WTC11 (cell line): ENCODE measurements around the gene RUNX2. TPM values are rescaled to one million over a fixed set of nuclear protein-coding genes. Genes with fewer than 3 reads are reported as not detected.

ENCODE experiments used
- ATAC-seq: fragments of 200-7000 bp; cut with Tn5 transposase; 2 replicates; pipeline ENCODE4 v1.10.0; 2021; ENCODE audit warnings: mild to moderate bottlenecking, moderate library complexity
- CTCF ChIA-PET: fragments of 300-600 bp; sonication (Branson Sonifier 250); formaldehyde crosslinking; loops from one replicate; lab custom pipeline; 2021; ENCODE audit warnings: antibody characterized with exemption; lab: Charles Lee
- POLR2A ChIA-PET: fragments of 350-600 bp; sonication (Branson Sonifier 250); formaldehyde crosslinking; loops from one replicate; lab custom pipeline; 2021; ENCODE audit warnings: antibody characterized with exemption; lab: Charles Lee
- DNase-seq: peaks from one replicate; pipeline ENCODE4 v3.0.0; 2021; ENCODE audit warnings: low spot score
- H3K27ac Mint-ChIP-seq: 2 replicates; pipeline ENCODE4 v1.8.0; 2021; ENCODE audit warnings: mixed read lengths
- H3K27me3 Mint-ChIP-seq: 2 replicates; pipeline ENCODE4 v1.8.0; 2021; ENCODE audit warnings: low read depth, mild to moderate bottlenecking, moderate library complexity, mixed read lengths
- H3K36me3 Mint-ChIP-seq: 2 replicates; pipeline ENCODE4 v1.8.0; 2021; ENCODE audit warnings: mixed read lengths
- H3K4me1 Mint-ChIP-seq: 2 replicates; pipeline ENCODE4 v1.8.0; 2022; ENCODE audit warnings: mixed read lengths
- H3K4me3 Mint-ChIP-seq: 2 replicates; pipeline ENCODE4 v1.8.0; 2021; ENCODE audit warnings: mild to moderate bottlenecking, moderate library complexity, mixed read lengths
- H3K9me3 Mint-ChIP-seq: 2 replicates; pipeline ENCODE4 v1.8.0; 2021; ENCODE audit warnings: mixed read lengths
- CDX4 ChIP-seq: fragments of 250-450 bp; sonication (Bioruptor Pico); IDR thresholded peaks from 2 replicates; pipeline ENCODE4 v1.9.0; 2021; ENCODE audit warnings: moderate library complexity, mild to moderate bottlenecking, inconsistent platforms, borderline replicate concordance
- EMX1 ChIP-seq: fragments of 250-450 bp; sonication (Bioruptor Pico); IDR thresholded peaks from 2 replicates; pipeline ENCODE4 v1.8.0; 2021; ENCODE audit warnings: mild to moderate bottlenecking
- FOXP4 ChIP-seq: sonication (generic); formaldehyde crosslinking; IDR thresholded peaks from 2 replicates; pipeline ENCODE4 v1.8.0; 2022; ENCODE audit warnings: mild to moderate bottlenecking, missing genetic modification reagents
- GABPB1 ChIP-seq: sonication (generic); formaldehyde crosslinking; IDR thresholded peaks from 2 replicates; pipeline ENCODE4 v1.8.1; 2023; ENCODE audit warnings: mild to moderate bottlenecking, missing genetic modification reagents
- GRHL2 ChIP-seq: fragments of 250-450 bp; sonication (Bioruptor Pico); IDR thresholded peaks from 2 replicates; pipeline ENCODE4 v1.8.0; 2022; ENCODE audit warnings: mild to moderate bottlenecking, moderate library complexity; ENCODE audit not compliant: insufficient replicate concordance, severe bottlenecking
- IRF2 ChIP-seq: sonication (generic); formaldehyde crosslinking; IDR thresholded peaks from 2 replicates; pipeline ENCODE4 v1.8.0; 2022; ENCODE audit warnings: low read depth, missing genetic modification reagents, borderline replicate concordance
- NFATC4 ChIP-seq: fragments of 250-450 bp; sonication (Bioruptor Pico); IDR thresholded peaks from 2 replicates; pipeline ENCODE4 v1.9.0; 2021; ENCODE audit warnings: mild to moderate bottlenecking
- NFE2L1 ChIP-seq: sonication (generic); formaldehyde crosslinking; IDR thresholded peaks from 2 replicates; pipeline ENCODE4 v1.8.1; 2023; ENCODE audit warnings: missing genetic modification reagents
- NFYB ChIP-seq: sonication (generic); formaldehyde crosslinking; conservative IDR thresholded peaks from 2 replicates; pipeline ENCODE4 v1.8.0; 2022; ENCODE audit warnings: low read depth, missing genetic modification reagents
- OVOL2 ChIP-seq: fragments of 250-450 bp; sonication (Bioruptor Pico); IDR thresholded peaks from 2 replicates; pipeline ENCODE4 v1.9.0; 2021; ENCODE audit warnings: mild to moderate bottlenecking, borderline replicate concordance
- PRRX2 ChIP-seq: fragments of 250-450 bp; sonication (Bioruptor Pico); IDR thresholded peaks from 2 replicates; pipeline ENCODE4 v1.8.0; 2021; ENCODE audit warnings: mild to moderate bottlenecking
- RELA ChIP-seq: sonication (generic); formaldehyde crosslinking; IDR thresholded peaks from 2 replicates; pipeline ENCODE4 v1.8.1; 2022; ENCODE audit warnings: missing genetic modification reagents, mild to moderate bottlenecking, borderline replicate concordance
- RORB ChIP-seq: fragments of 250-450 bp; sonication (Bioruptor Pico); IDR thresholded peaks from 2 replicates; pipeline ENCODE4 v1.9.0; 2021; ENCODE audit warnings: mild to moderate bottlenecking
- SMAD3 ChIP-seq: sonication (generic); formaldehyde crosslinking; IDR thresholded peaks from 2 replicates; pipeline ENCODE4 v1.8.0; 2022; ENCODE audit warnings: missing genetic modification reagents, mild to moderate bottlenecking, borderline replicate concordance
- SP1 ChIP-seq: sonication (generic); formaldehyde crosslinking; conservative IDR thresholded peaks from 2 replicates; pipeline ENCODE4 v1.8.1; 2022; ENCODE audit warnings: missing genetic modification reagents
- ZNF263 ChIP-seq: sonication (generic); formaldehyde crosslinking; IDR thresholded peaks from 2 replicates; pipeline ENCODE4 v1.8.1; 2022; ENCODE audit warnings: low read depth, mild to moderate bottlenecking, moderate library complexity, missing genetic modification reagents
- ZNF423 ChIP-seq: fragments of 250-450 bp; sonication (Bioruptor Pico); IDR thresholded peaks from 2 replicates; pipeline ENCODE4 v2.1.2; 2022; ENCODE audit warnings: mild to moderate bottlenecking, moderate library complexity
- ZNF671 ChIP-seq: fragments of 250-450 bp; sonication (Bioruptor Pico); IDR thresholded peaks from 2 replicates; pipeline ENCODE4 v1.8.0; 2021; ENCODE audit warnings: mild to moderate bottlenecking
- total RNA-seq: library from RNA; stranded (reverse); gene quantifications from 3 replicates; pipeline ENCODE4 v1.2.3, GENCODE V29; 2021
- TF ChIP-seq, protein P1 (sequence below): fragments of 250-450 bp; sonication (Bioruptor Pico); IDR thresholded peaks from 2 replicates; pipeline ENCODE4 v1.8.0; 2021; ENCODE audit warnings: mild to moderate bottlenecking
- TF ChIP-seq, protein P2 (sequence below): sonication (generic); formaldehyde crosslinking; IDR thresholded peaks from 2 replicates; pipeline ENCODE4 v1.8.0; 2022; ENCODE audit warnings: mild to moderate bottlenecking, missing genetic modification reagents
- TF ChIP-seq, protein P3 (sequence below): sonication (generic); formaldehyde crosslinking; IDR thresholded peaks from 2 replicates; pipeline ENCODE4 v1.8.0; 2023; ENCODE audit warnings: mild to moderate bottlenecking, missing genetic modification reagents
- TF ChIP-seq, protein P4 (sequence below): fragments of 250-450 bp; sonication (Bioruptor Pico); IDR thresholded peaks from 2 replicates; pipeline ENCODE4 v1.9.0; 2021; ENCODE audit warnings: mild to moderate bottlenecking, borderline replicate concordance

RUNX2 gene
- total RNA-seq, 1 experiment from 2014 or later = 0.28 TPM

DNA sequence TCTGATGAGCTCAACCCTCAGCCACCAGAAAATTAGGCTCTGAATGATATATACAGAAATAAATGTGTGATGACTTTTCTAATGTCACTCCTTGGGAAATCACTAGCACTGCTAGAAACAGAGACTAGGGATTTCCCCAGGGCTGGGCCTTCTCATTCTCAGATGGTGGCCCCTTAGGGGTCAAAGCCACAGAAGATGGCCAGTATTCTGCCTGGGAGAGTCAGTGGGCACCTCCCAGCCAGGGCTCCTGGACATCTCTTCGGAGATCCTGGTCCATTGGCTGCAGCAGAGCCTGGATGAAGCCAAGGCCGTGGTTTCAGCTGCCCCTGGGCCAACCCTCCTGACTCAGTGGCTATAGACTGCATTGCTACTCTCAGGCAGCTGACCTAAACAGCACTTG lies 326.5 kb downstream of the RUNX2 start:
- no peaks in the 10 kb centered on the region for H3K4me1 Mint-ChIP-seq
- CTCF ChIA-PET = no interaction called here
- no peaks in the 10 kb centered on the region; the same call in 1 of the 2 replicates for H3K27me3 Mint-ChIP-seq
- H3K27ac Mint-ChIP-seq = no peak overlapping the region
- peaks cover 3% of the 10 kb centered on the region; the same call in 1 of the 2 replicates for H3K9me3 Mint-ChIP-seq
- no peak for DNase-seq
- POLR2A ChIA-PET = no interaction called here
- ATAC-seq = no peak
- no peak overlapping the region for H3K4me3 Mint-ChIP-seq
- H3K36me3 Mint-ChIP-seq = no peaks in the 10 kb centered on the region
- TF ChIP-seq IRF2 (no peak), FOXP4 (CRISPR knock-in tag) (no peak), CDX4 (CRISPR knock-in tag) (no peak)
- TF ChIP-seq, protein P1, sequence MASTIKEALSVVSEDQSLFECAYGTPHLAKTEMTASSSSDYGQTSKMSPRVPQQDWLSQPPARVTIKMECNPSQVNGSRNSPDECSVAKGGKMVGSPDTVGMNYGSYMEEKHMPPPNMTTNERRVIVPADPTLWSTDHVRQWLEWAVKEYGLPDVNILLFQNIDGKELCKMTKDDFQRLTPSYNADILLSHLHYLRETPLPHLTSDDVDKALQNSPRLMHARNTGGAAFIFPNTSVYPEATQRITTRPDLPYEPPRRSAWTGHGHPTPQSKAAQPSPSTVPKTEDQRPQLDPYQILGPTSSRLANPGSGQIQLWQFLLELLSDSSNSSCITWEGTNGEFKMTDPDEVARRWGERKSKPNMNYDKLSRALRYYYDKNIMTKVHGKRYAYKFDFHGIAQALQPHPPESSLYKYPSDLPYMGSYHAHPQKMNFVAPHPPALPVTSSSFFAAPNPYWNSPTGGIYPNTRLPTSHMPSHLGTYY (CRISPR knock-in tag) = no peak
- TF ChIP-seq, all 79 proteins: peak for 0

- Mint-ChIP-seq H3K9me3 (peaks cover 3% of the 10 kb centered on the region; the same call in 1 of the 2 replicates), H3K4me1 (no peaks in the 10 kb centered on the region), H3K36me3 (no peaks in the 10 kb centered on the region), H3K27me3 (peaks cover 7% of the 10 kb centered on the region), H3K27ac (no peak overlapping the region), H3K4me3 (no peak overlapping the region)
- DNase-seq (no peak), ATAC-seq (no peak)
- ChIA-PET POLR2A (no interaction called here), CTCF (no interaction called here)
- no peak for TF ChIP-seq NFYB (CRISPR knock-in tag)
- TF ChIP-seq NFE2L1 (CRISPR knock-in tag) = no peak
- TF ChIP-seq RELA (CRISPR knock-in tag) = no peak
- TF ChIP-seq, protein P2, sequence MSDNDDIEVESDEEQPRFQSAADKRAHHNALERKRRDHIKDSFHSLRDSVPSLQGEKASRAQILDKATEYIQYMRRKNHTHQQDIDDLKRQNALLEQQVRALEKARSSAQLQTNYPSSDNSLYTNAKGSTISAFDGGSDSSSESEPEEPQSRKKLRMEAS (CRISPR knock-in tag) = no peak
- TF ChIP-seq ZNF423 (CRISPR knock-in tag) = no peak
- TF ChIP-seq PRRX2 (CRISPR knock-in tag) = no peak
- no peak for TF ChIP-seq SMAD3 (CRISPR knock-in tag)
Observed at GRCh38 chr6:45655745-45656476, 327.8 kb downstream of the RUNX2 start.

- Mint-ChIP-seq H3K27me3 (peaks cover 20% of the 10 kb centered on the region), H3K4me1 (no peaks in the 10 kb centered on the region), H3K36me3 (no peaks in the 10 kb centered on the region), H3K4me3 (no peak overlapping the region), H3K9me3 (peaks cover 3% of the 10 kb centered on the region; the same call in 1 of the 2 replicates), H3K27ac (no peak overlapping the region)
- ChIA-PET POLR2A (no interaction called here), CTCF (no interaction called here)
- ATAC-seq = no peak
- no peak for DNase-seq
- TF ChIP-seq ZNF671 (CRISPR knock-in tag) (no peak), RORB (CRISPR knock-in tag) (no peak), GRHL2 (CRISPR knock-in tag) (no peak), EMX1 (CRISPR knock-in tag) (no peak), ZNF263 (CRISPR knock-in tag) (no peak), OVOL2 (no peak), IRF2 (no peak), GABPB1 (no peak), NFATC4 (no peak), SP1 (CRISPR knock-in tag) (no peak)
- TF ChIP-seq, protein P3, sequence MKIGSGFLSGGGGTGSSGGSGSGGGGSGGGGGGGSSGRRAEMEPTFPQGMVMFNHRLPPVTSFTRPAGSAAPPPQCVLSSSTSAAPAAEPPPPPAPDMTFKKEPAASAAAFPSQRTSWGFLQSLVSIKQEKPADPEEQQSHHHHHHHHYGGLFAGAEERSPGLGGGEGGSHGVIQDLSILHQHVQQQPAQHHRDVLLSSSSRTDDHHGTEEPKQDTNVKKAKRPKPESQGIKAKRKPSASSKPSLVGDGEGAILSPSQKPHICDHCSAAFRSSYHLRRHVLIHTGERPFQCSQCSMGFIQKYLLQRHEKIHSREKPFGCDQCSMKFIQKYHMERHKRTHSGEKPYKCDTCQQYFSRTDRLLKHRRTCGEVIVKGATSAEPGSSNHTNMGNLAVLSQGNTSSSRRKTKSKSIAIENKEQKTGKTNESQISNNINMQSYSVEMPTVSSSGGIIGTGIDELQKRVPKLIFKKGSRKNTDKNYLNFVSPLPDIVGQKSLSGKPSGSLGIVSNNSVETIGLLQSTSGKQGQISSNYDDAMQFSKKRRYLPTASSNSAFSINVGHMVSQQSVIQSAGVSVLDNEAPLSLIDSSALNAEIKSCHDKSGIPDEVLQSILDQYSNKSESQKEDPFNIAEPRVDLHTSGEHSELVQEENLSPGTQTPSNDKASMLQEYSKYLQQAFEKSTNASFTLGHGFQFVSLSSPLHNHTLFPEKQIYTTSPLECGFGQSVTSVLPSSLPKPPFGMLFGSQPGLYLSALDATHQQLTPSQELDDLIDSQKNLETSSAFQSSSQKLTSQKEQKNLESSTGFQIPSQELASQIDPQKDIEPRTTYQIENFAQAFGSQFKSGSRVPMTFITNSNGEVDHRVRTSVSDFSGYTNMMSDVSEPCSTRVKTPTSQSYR (CRISPR knock-in tag) = no peak
- TF ChIP-seq, protein P4, sequence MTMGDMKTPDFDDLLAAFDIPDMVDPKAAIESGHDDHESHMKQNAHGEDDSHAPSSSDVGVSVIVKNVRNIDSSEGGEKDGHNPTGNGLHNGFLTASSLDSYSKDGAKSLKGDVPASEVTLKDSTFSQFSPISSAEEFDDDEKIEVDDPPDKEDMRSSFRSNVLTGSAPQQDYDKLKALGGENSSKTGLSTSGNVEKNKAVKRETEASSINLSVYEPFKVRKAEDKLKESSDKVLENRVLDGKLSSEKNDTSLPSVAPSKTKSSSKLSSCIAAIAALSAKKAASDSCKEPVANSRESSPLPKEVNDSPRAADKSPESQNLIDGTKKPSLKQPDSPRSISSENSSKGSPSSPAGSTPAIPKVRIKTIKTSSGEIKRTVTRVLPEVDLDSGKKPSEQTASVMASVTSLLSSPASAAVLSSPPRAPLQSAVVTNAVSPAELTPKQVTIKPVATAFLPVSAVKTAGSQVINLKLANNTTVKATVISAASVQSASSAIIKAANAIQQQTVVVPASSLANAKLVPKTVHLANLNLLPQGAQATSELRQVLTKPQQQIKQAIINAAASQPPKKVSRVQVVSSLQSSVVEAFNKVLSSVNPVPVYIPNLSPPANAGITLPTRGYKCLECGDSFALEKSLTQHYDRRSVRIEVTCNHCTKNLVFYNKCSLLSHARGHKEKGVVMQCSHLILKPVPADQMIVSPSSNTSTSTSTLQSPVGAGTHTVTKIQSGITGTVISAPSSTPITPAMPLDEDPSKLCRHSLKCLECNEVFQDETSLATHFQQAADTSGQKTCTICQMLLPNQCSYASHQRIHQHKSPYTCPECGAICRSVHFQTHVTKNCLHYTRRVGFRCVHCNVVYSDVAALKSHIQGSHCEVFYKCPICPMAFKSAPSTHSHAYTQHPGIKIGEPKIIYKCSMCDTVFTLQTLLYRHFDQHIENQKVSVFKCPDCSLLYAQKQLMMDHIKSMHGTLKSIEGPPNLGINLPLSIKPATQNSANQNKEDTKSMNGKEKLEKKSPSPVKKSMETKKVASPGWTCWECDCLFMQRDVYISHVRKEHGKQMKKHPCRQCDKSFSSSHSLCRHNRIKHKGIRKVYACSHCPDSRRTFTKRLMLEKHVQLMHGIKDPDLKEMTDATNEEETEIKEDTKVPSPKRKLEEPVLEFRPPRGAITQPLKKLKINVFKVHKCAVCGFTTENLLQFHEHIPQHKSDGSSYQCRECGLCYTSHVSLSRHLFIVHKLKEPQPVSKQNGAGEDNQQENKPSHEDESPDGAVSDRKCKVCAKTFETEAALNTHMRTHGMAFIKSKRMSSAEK (CRISPR knock-in tag) = no peak
Observed at GRCh38 chr6:45657226-45657625, 329.1 kb downstream of the RUNX2 start.
